K562 (cell line): ENCODE measurements around the gene SLC29A2. TPM values are rescaled to one million over a fixed set of nuclear protein-coding genes. Genes with fewer than 3 reads are reported as not detected.

ENCODE experiments used
- NELFE ChIP-seq: IDR thresholded peaks from 2 replicates; pipeline ENCODE4 v1.6.1; 2011; ENCODE audit warnings: mild to moderate bottlenecking; ENCODE audit not compliant: insufficient read depth, insufficient read length
- RAD21 ChIP-seq, 2 experiments: fragments of 250-450 bp in 1 of 2; fragments of 450-650 bp in 1 of 2; sonication (Bioruptor Pico) in 1 of 2; formaldehyde crosslinking in 1 of 2; IDR thresholded peaks in 1 of 2; conservative IDR thresholded peaks in 1 of 2; 2 replicates each; pipeline versions ENCODE4 v1.4.0 to v1.8.0; 2020 to 2022; ENCODE audit warnings: mild to moderate bottlenecking in 2 of 2, moderate library complexity in 1 of 2
- SAP30 ChIP-seq: fragments of 200-600 bp; sonication (generic); IDR thresholded peaks from 2 replicates; pipeline ENCODE4 v1.6.1; 2012; ENCODE audit warnings: borderline replicate concordance, low read depth, mild to moderate bottlenecking, moderate library complexity, low read length, control low read depth, inconsistent platforms; ENCODE audit not compliant: insufficient read depth, poor library complexity, severe bottlenecking
- TAF1 ChIP-seq: IDR thresholded peaks from 2 replicates; pipeline ENCODE4 v1.6.1; 2011; ENCODE audit warnings: mild to moderate bottlenecking, low read length, moderate library complexity; ENCODE audit not compliant: insufficient read depth, control insufficient read depth, severe bottlenecking; ENCODE audit errors: extremely low read depth
- ZKSCAN3 ChIP-seq: fragments of 250-450 bp; sonication (Bioruptor Pico); IDR thresholded peaks from 2 replicates; pipeline ENCODE4 v1.4.0; 2020
- ZNF263 ChIP-seq: sonication (generic); formaldehyde crosslinking; IDR thresholded peaks from 2 replicates; pipeline ENCODE4 v1.8.0; 2022; ENCODE audit warnings: mild to moderate bottlenecking, missing genetic modification reagents, borderline replicate concordance
- ZSCAN29 ChIP-seq: fragments of 450-650 bp; IDR thresholded peaks from 2 replicates; pipeline ENCODE4 v1.6.1; 2017
- polyA plus RNA-seq, 8 experiments: library from polyadenylated mRNA; depleted of rRNA in 4 of 8; stranded (reverse) in 5 of 8; unstranded in 3 of 8; fragments of >200 nt; fragmentation: Nextera tagmentation in 2 of 8; fragmentation: Illumina TruSeq in 1 of 8; extraction: Ambion mirVana in 2 of 8; extraction: Trizol in 1 of 8; gene quantifications; 2 replicates each; pipeline versions ENCODE4 v1.2.1 to v1.2.3, GENCODE V29; 2011 to 2014; ENCODE audit warnings: inconsistent platforms in 1 of 8, missing spikeins in 1 of 8
- total RNA-seq, 7 experiments: library from RNA; depleted of rRNA in 6 of 7; stranded (reverse); fragments of >200 nt in 6 of 7; fragmentation: Illumina TruSeq in 2 of 7; extraction: Trizol in 2 of 7; gene quantifications; 2 replicates each; pipeline versions ENCODE4 v1.2.1 to v1.2.3, GENCODE V29; 2011 to 2021; ENCODE audit warnings: low replicate concordance in 1 of 7
- TF ChIP-seq, protein P1 (sequence below): fragments of 250-450 bp; sonication (Bioruptor Pico); IDR thresholded peaks from 2 replicates; pipeline ENCODE4 v1.5.0; 2021
- TF ChIP-seq, protein P2 (sequence below): fragments of 250-450 bp; sonication (Bioruptor Pico); IDR thresholded peaks from 2 replicates; pipeline ENCODE4 v1.8.0; 2021; ENCODE audit warnings: moderate library complexity, mild to moderate bottlenecking, inconsistent platforms
- TF ChIP-seq, protein P3 (sequence below): fragments of 450-650 bp; IDR thresholded peaks from one replicate; pipeline ENCODE4 v1.6.1; 2018; ENCODE audit warnings: mild to moderate bottlenecking, moderate library complexity; ENCODE audit not compliant: partially characterized antibody
- TF ChIP-seq, protein P4 (sequence below), 2 experiments: fragments of 450-650 bp in 1 of 2; sonication (generic) in 1 of 2; formaldehyde crosslinking in 1 of 2; IDR thresholded peaks; 2 replicates each; pipeline versions ENCODE4 v1.7.1 to v1.9.0; 2016 to 2022; ENCODE audit warnings: inconsistent platforms in 1 of 2, mild to moderate bottlenecking in 1 of 2, missing genetic modification reagents in 1 of 2
- TF ChIP-seq, protein P5 (sequence below): fragments of 250-450 bp; sonication (Bioruptor Pico); IDR thresholded peaks from 2 replicates; pipeline ENCODE4 v1.4.0; 2020; ENCODE audit warnings: mild to moderate bottlenecking, moderate library complexity

The SLC29A2 gene
- total and polyA plus RNA-seq, 9 of the 15 experiments (the other 6 are each of a cell fraction or from before 2014, with no cell fraction given) = 2.4 to 48.6 (median 14.2) TPM

DNA sequence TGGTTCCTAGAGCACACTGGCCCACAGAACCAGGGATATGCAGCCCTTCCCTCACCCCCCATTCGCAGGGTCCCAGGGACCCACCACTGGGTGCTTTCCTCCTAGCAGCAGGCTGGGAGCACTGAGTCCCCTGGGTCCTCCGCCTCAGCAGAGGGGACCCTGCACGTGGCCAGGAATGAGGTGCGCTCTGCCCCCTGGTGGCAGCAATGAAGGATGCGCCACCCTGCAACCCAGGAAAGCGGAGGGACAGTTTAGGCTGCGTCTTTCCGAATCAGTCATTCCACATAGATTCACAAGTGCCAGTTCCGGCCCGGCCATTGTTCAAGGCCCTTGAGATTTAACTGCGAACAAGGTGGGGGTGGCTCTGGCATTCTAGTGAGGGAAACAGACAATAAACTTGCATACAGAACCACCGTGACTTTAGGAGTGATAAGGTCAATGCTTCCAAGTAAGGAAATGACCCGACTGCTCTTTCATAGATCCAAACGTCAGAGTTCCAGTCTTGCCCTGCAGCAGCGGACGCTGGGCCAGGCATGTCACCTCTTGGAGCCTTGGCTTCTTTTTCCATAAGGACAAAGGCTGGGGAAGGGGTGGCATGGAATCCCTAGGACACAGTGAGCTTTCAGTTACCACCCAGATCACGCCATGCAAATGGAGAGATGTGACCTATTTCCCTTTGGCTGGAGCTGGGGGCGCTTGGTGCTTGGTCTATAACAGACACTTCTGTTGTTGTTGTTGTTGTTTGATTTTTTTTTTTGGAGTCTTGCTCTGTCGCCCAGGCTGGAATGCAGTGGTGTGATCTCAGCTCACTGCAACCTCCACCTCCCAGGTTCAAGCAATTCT, 43.0 kb downstream of the SLC29A2 start (continued):
- TF ChIP-seq, protein P1, sequence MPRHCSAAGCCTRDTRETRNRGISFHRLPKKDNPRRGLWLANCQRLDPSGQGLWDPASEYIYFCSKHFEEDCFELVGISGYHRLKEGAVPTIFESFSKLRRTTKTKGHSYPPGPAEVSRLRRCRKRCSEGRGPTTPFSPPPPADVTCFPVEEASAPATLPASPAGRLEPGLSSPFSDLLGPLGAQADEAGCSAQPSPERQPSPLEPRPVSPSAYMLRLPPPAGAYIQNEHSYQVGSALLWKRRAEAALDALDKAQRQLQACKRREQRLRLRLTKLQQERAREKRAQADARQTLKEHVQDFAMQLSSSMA (CRISPR knock-in tag) = no peak
- TF ChIP-seq, protein P2, sequence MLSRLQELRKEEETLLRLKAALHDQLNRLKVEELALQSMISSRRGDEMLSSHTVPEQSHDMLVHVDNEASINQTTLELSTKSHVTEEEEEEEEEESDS (CRISPR knock-in tag) = no peak
- TF ChIP-seq NELFE (no peak), ZNF263 (peak; percentile 89), RAD21 (CRISPR knock-in tag; conservative IDR thresholded peaks at IDR 0.05 in 1 of 2, IDR thresholded peaks at IDR 0.05 in 1 of 2) (peak; percentile 86 to 90), SAP30 (no peak), TAF1 (peak; percentile 19), ZSCAN29 (no peak), ZKSCAN3 (no peak)
- TF ChIP-seq, protein P3, sequence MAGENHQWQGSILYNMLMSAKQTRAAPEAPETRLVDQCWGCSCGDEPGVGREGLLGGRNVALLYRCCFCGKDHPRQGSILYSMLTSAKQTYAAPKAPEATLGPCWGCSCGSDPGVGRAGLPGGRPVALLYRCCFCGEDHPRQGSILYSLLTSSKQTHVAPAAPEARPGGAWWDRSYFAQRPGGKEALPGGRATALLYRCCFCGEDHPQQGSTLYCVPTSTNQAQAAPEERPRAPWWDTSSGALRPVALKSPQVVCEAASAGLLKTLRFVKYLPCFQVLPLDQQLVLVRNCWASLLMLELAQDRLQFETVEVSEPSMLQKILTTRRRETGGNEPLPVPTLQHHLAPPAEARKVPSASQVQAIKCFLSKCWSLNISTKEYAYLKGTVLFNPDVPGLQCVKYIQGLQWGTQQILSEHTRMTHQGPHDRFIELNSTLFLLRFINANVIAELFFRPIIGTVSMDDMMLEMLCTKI = no peak
- TF ChIP-seq, protein P4, sequence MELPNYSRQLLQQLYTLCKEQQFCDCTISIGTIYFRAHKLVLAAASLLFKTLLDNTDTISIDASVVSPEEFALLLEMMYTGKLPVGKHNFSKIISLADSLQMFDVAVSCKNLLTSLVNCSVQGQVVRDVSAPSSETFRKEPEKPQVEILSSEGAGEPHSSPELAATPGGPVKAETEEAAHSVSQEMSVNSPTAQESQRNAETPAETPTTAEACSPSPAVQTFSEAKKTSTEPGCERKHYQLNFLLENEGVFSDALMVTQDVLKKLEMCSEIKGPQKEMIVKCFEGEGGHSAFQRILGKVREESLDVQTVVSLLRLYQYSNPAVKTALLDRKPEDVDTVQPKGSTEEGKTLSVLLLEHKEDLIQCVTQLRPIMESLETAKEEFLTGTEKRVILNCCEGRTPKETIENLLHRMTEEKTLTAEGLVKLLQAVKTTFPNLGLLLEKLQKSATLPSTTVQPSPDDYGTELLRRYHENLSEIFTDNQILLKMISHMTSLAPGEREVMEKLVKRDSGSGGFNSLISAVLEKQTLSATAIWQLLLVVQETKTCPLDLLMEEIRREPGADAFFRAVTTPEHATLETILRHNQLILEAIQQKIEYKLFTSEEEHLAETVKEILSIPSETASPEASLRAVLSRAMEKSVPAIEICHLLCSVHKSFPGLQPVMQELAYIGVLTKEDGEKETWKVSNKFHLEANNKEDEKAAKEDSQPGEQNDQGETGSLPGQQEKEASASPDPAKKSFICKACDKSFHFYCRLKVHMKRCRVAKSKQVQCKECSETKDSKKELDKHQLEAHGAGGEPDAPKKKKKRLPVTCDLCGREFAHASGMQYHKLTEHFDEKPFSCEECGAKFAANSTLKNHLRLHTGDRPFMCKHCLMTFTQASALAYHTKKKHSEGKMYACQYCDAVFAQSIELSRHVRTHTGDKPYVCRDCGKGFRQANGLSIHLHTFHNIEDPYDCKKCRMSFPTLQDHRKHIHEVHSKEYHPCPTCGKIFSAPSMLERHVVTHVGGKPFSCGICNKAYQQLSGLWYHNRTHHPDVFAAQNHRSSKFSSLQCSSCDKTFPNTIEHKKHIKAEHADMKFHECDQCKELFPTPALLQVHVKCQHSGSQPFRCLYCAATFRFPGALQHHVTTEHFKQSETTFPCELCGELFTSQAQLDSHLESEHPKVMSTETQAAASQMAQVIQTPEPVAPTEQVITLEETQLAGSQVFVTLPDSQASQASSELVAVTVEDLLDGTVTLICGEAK (IDR thresholded peaks at IDR 0.05) = 0 out of 2 replicates have a peak, but pooled peaks have one; percentile 50
- TF ChIP-seq, protein P4 (CRISPR knock-in tag; IDR thresholded peaks at IDR 0.05) = 0 out of 2 replicates have a peak, but pooled peaks have one; percentile 11
- TF ChIP-seq, protein P5, sequence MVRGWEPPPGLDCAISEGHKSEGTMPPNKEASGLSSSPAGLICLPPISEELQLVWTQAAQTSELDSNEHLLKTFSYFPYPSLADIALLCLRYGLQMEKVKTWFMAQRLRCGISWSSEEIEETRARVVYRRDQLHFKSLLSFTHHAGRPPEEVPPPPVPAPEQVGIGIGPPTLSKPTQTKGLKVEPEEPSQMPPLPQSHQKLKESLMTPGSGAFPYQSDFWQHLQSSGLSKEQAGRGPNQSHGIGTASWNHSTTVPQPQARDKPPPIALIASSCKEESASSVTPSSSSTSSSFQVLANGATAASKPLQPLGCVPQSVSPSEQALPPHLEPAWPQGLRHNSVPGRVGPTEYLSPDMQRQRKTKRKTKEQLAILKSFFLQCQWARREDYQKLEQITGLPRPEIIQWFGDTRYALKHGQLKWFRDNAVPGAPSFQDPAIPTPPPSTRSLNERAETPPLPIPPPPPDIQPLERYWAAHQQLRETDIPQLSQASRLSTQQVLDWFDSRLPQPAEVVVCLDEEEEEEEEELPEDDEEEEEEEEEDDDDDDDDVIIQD = no peak
